Calu3 (cell line): ENCODE data around the gene PRKCA. TPM values are rescaled to one million over a fixed set of nuclear protein-coding genes. Genes with fewer than 3 reads are reported as not detected.

Experiments
- BruUV-seq: library from RNA; stranded (reverse); fragments of 400-500 nt; replicated peaks from 2 replicates; lab custom pipeline; 2021; lab: Mats Ljungman, UMichigan
- CTCF ChIA-PET: fragments of 300-600 bp; sonication (Branson Sonifier 250); formaldehyde crosslinking; loops from one replicate; lab custom pipeline; 2022; ENCODE audit warnings: antibody characterized with exemption; lab: Charles Lee
- DNase-seq: peaks from one replicate; pipeline ENCODE4 v3.0.0; 2022
- H3K27ac Mint-ChIP-seq: one replicate; pipeline ENCODE4 v1.8.0; 2022; ENCODE audit warnings: mixed read lengths; ENCODE audit not compliant: unreplicated experiment
- H3K27me3 Mint-ChIP-seq: one replicate; pipeline ENCODE4 v1.8.0; 2022; ENCODE audit warnings: mixed read lengths; ENCODE audit not compliant: unreplicated experiment
- H3K36me3 Mint-ChIP-seq: one replicate; pipeline ENCODE4 v1.8.0; 2022; ENCODE audit warnings: mild to moderate bottlenecking, moderate library complexity, mixed read lengths; ENCODE audit not compliant: insufficient read depth, unreplicated experiment
- H3K4me1 Mint-ChIP-seq: one replicate; pipeline ENCODE4 v1.8.0; 2022; ENCODE audit warnings: mild to moderate bottlenecking, low read depth, mixed read lengths; ENCODE audit not compliant: unreplicated experiment
- H3K4me3 Mint-ChIP-seq: one replicate; pipeline ENCODE4 v1.8.0; 2022; ENCODE audit warnings: mild to moderate bottlenecking, low read depth, moderate library complexity, mixed read lengths; ENCODE audit not compliant: unreplicated experiment
- H3K9me3 Mint-ChIP-seq: one replicate; pipeline ENCODE4 v1.8.0; 2022; ENCODE audit warnings: low read depth, mixed read lengths; ENCODE audit not compliant: unreplicated experiment
- CTCF ChIP-seq: fragments of 200-600 bp; IDR thresholded peaks from one replicate; pipeline ENCODE4 v1.8.0; 2022; ENCODE audit warnings: antibody characterized with exemption; ENCODE audit not compliant: unreplicated experiment
- intact Hi-C: fragments of 100-400 bp; cut with micrococcal nuclease; formaldehyde crosslinking; loops from one replicate; pipeline ENCODE4 v1.10.0; 2022; ENCODE audit not compliant: unreplicated experiment
- total RNA-seq: library from RNA; stranded (reverse); gene quantifications from 2 replicates; pipeline ENCODE4 v1.2.3, GENCODE V29; 2022

The PRKCA gene
- total RNA-seq, 1 experiment from 2014 or later, result 126 TPM

- intact Hi-C loops, result no loop called here
- Mint-ChIP-seq H3K4me1 (no peaks in the 10 kb centered on the region), H3K27ac (no peak overlapping the region), H3K27me3 (no peaks in the 10 kb centered on the region), H3K4me3 (no peak overlapping the region), H3K36me3 (peaks cover 14% of the 10 kb centered on the region), H3K9me3 (no peaks in the 10 kb centered on the region)
- CTCF ChIA-PET, result no interaction called here
- TF ChIP-seq CTCF, result no peak
- no TSS peak for BruUV-seq
- no peak for DNase-seq
Measured at GRCh38 chr17:66753126-66753920, 450.9 kb downstream of the PRKCA start.

- no TSS peak for BruUV-seq
- Mint-ChIP-seq H3K27ac (no peak overlapping the region), H3K36me3 (peaks cover 14% of the 10 kb centered on the region), H3K9me3 (no peaks in the 10 kb centered on the region), H3K4me3 (no peak overlapping the region), H3K4me1 (no peaks in the 10 kb centered on the region), H3K27me3 (no peaks in the 10 kb centered on the region)
- TF ChIP-seq CTCF, result no peak
- CTCF ChIA-PET, result no interaction called here
- DNase-seq, result no peak
- intact Hi-C loops, result no loop called here
Measured at GRCh38 chr17:66755101-66755943, 452.9 kb downstream of the PRKCA start.

- no peak for DNase-seq
- Mint-ChIP-seq H3K4me3 (no peak overlapping the region), H3K9me3 (no peaks in the 10 kb centered on the region), H3K36me3 (peaks cover 14% of the 10 kb centered on the region), H3K27me3 (no peaks in the 10 kb centered on the region), H3K27ac (no peak overlapping the region), H3K4me1 (no peaks in the 10 kb centered on the region)
- BruUV-seq, result no TSS peak
- TF ChIP-seq CTCF, result no peak
- CTCF ChIA-PET, result no interaction called here
- intact Hi-C loops, result no loop called here
Measured at GRCh38 chr17:66755944-66756290, 453.5 kb downstream of the PRKCA start.

- Mint-ChIP-seq H3K9me3 (no peaks in the 10 kb centered on the region), H3K4me1 (no peaks in the 10 kb centered on the region), H3K36me3 (peaks cover 22% of the 10 kb centered on the region), H3K4me3 (no peak overlapping the region), H3K27me3 (no peaks in the 10 kb centered on the region), H3K27ac (no peak overlapping the region)
- DNase-seq, result no peak
- no peak for TF ChIP-seq CTCF
- no TSS peak for BruUV-seq
- intact Hi-C loops, result no loop called here
- CTCF ChIA-PET, result no interaction called here
Measured at GRCh38 chr17:66760324-66760723, 457.9 kb downstream of the PRKCA start.
